ES-I3 (cell line): ENCODE results near the gene EXOSC10.
"Not testable (repeated sequence)": the region's sequence is repeated elsewhere in the genome, so short reads cannot be mapped to it uniquely, and the experiment has no call there.

ENCODE experiments used
- H3K36me3 ChIP-seq: 2 replicates; pipeline ENCODE4 v1.6.1; 2013; ENCODE audit warnings: mild to moderate bottlenecking, low read length, control low read depth, moderate library complexity; ENCODE audit not compliant: insufficient read depth
- H3K4me1 ChIP-seq: 2 replicates; pipeline ENCODE4 v1.6.1; 2013; ENCODE audit warnings: mild to moderate bottlenecking, control low read depth, low read length; ENCODE audit not compliant: insufficient read depth
- H3K9ac ChIP-seq: 2 replicates; pipeline ENCODE4 v1.6.1; 2013; ENCODE audit warnings: low read depth, mild to moderate bottlenecking, low read length, moderate library complexity
- H3K9me3 ChIP-seq: 2 replicates; pipeline ENCODE4 v1.6.1; 2013; ENCODE audit warnings: mild to moderate bottlenecking, low read length, moderate library complexity; ENCODE audit not compliant: control insufficient read depth, insufficient read depth

The EXOSC10 gene

DNA sequence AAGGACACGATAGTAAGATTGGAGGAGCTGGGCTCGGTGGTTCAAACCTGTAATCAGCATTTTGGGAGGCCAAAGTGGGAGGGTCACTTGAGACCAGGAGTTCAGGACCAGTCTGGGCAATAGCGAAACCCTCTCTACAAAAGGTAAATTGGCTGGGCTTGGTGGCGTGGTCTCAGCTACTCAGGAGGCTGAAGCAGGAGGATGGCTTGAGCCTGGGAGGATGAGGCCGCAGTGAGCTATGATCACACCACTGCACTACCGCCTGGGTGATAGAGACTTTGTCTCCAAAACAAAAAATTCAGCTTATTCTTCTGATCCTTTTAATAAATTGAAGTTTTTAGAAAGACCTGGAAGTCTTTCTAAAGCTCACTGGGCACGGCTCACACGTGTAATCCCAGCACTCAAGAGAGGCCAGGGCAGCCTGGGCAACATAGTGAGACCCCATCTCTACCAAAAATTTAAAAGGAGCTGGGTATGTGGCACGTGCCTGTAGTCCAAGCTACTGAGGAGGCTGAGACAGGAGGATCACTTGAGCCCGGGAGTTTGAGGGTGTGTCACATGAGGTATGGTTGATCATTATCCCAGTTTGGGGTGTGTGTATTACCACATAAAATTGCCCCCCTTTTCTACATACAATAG lies 67.9 kb downstream of the EXOSC10 start:
- H3K4me1 ChIP-seq, result no peaks in the 10 kb centered on the region
- H3K9ac ChIP-seq, result no peak overlapping the region
- no peaks in the 10 kb centered on the region for H3K9me3 ChIP-seq
- H3K36me3 ChIP-seq, result peaks cover 4% of the 10 kb centered on the region; the same call in 1 of the 2 replicates

DNA sequence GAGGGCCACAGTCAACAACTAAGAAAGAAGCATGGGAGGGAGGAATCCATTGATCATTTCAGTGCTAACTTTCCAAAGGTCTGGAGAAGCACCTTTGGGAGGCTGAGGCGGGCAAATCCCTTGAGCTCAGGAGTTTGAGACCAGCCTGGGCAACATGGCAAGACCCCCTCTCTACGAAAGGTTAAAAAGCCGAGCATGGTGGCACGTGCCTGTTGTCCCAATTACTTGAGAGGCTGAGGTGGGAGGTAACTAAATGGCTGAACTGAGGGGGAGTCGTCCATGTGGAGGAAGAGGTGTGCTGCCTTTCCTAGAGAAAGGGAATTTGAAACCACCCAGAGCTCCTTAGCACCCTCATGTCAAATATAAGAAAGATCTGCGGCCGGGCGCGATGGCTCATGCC lies 68.8 kb downstream of the EXOSC10 start:
- Histone ChIP-seq H3K36me3 (peaks cover 4% of the 10 kb centered on the region), H3K9me3 (no peaks in the 10 kb centered on the region), H3K4me1 (no peaks in the 10 kb centered on the region), H3K9ac (no peak overlapping the region)

DNA sequence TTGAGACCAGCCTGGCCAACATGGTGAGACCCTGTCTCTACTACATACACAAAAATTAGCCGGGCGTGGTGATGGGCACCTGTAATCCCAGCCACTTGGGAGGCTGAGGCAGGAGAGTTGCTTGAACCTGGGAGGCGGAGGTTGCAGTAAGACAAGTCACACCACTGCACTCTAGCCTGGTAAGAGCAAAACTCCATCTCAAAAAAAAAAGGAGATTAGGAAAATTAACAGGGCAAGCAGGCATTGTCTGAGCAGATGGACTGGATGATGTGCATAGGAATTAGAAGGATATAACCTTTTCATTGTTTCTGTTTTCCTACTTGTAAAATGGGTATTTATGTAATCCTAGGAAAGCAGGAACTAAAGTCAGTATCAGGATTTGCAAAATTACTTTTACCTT lies 71.7 kb downstream of the EXOSC10 start:
- no peaks in the 10 kb centered on the region for H3K9me3 ChIP-seq
- no peak overlapping the region for H3K9ac ChIP-seq
- H3K4me1 ChIP-seq, result no peaks in the 10 kb centered on the region
- H3K36me3 ChIP-seq, result peaks cover 15% of the 10 kb centered on the region

DNA sequence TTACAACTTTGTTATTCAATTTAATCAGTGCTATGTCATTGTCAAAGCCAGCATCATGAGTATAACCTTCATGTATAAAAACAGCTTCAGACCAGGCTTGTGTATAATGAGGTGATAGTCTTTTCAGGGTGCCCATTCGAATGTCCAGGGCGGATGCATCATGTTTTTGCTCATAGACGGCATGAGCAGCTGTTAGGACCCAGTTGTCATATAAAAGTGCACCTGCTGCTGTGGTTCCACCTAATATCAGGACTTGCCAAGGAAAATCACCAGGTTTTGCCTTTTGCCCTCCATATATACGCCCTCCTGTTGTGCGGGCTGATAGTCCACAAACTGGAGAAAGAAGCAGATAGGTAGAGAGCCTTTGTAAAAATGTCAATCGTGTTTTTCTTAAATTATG lies 72.4 kb downstream of the EXOSC10 start:
- H3K4me1 ChIP-seq, result no peaks in the 10 kb centered on the region
- H3K36me3 ChIP-seq, result peaks cover 17% of the 10 kb centered on the region
- no peak overlapping the region for H3K9ac ChIP-seq
- H3K9me3 ChIP-seq, result no peaks in the 10 kb centered on the region

DNA sequence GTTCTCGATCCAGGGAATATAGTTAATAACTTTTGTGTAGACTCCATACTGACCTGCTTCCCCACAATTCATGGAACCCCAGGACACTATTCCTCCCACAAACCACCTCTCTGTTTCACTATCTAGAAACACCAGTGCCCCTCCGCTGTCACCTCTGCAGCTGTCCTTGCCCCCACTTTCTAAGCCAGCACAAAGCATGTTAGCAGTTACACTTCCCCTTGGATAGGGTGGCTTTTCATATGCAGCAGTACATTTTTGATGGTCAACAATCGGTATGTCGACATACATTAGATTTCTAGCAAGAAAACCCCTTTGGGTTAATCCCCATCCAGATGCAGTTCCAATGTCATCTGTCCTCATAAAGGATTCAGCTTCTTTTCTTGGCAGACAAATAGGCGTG lies 72.8 kb downstream of the EXOSC10 start:
- Histone ChIP-seq H3K4me1 (no peaks in the 10 kb centered on the region), H3K9ac (no peak overlapping the region), H3K9me3 (no peaks in the 10 kb centered on the region), H3K36me3 (peaks cover 20% of the 10 kb centered on the region)

DNA sequence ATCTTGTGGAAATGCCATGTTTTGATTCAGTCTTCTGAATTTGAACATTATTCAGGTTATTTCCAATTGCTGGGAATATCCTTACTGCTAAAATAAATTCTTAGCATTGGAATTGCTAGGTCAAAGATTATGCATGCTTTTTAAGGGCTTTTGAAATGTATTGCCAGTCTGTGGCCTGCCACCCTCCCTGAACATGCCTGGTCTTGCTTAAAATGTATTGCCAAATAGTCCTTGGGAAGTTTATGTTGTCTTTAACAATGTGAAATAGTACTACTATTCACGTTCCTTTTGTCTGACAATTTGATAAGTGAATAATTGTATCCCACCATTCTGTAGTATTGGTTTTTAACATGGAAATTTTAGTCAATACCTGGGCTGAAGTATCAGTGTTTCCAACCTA lies 73.6 kb downstream of the EXOSC10 start:
- H3K36me3 ChIP-seq, result peaks cover 21% of the 10 kb centered on the region
- H3K4me1 ChIP-seq, result no peaks in the 10 kb centered on the region
- no peak overlapping the region for H3K9ac ChIP-seq
- H3K9me3 ChIP-seq, result no peaks in the 10 kb centered on the region

DNA sequence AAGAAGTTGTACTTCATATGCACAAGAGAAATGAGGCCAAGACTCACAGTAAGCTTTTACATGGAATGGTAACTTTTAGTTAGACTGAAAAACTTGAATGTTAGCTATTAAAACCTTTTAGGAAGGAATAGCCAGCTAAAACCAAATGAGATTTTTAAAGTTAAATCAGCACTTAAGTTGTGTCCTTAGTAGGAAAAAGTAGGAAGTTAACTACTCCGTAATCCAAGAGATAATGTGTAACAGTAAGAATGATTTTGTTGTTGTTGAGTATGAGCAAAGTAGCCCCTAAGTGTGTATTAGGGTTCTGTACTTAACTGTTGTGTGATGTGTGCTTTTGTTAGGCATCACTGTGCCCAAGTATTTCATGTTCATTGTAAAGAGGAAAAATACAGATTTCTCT lies 74.1 kb downstream of the EXOSC10 start:
- Histone ChIP-seq H3K36me3 (peaks cover 25% of the 10 kb centered on the region), H3K4me1 (no peaks in the 10 kb centered on the region), H3K9me3 (no peaks in the 10 kb centered on the region), H3K9ac (no peak overlapping the region)

DNA sequence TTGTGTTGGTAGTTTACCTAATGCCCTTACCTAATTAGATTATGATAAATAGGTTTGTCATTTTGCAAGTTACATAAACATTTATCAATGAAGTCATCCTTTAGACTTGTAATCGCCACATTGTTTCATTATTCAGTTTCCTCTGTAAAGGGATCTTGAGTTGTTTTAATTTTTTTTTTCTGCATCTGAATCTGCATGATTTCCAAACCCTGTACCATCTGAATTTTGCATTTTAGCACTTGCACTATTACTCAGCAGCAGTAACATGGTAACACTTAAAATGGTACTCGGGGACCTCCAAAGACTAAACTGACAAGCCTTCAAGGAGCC lies 74.8 kb downstream of the EXOSC10 start:
- H3K9me3 ChIP-seq, result no peaks in the 10 kb centered on the region
- H3K36me3 ChIP-seq, result peaks cover 30% of the 10 kb centered on the region
- H3K4me1 ChIP-seq, result no peaks in the 10 kb centered on the region
- H3K9ac ChIP-seq, result no peak overlapping the region

DNA sequence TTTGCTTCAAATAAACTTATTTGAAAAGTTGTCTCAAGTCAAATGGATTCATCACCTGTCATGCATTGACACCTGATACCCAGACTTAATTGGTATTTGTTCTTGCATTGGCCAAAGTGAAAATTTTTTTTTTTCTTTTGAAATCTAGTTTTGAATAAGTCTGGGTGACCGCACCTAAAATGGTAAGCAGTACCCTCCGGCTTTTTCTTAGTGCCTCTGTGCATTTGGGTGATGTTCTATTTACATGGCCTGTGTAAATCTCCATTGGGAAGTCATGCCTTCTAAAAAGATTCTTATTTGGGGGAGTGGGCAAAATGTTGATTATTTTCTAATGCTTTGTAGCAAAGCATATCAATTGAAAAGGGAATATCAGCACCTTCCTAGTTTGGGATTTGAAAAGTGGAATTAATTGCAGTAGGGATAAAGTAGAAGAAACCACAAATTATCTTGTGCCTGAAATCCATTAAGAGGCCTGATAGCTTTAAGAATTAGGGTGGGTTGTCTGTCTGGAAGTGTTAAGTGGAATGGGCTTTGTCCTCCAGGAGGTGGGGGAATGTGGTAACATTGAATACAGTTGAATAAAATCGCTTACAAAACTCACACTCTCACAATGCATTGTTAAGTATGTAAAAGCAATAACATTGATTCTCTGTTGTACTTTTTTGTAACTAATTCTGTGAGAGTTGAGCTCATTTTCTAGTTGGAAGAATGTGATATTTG lies 75.4 kb downstream of the EXOSC10 start:
- Histone ChIP-seq H3K9me3 (no peaks in the 10 kb centered on the region), H3K9ac (no peak overlapping the region), H3K4me1 (no peaks in the 10 kb centered on the region), H3K36me3 (peaks cover 29% of the 10 kb centered on the region)

DNA sequence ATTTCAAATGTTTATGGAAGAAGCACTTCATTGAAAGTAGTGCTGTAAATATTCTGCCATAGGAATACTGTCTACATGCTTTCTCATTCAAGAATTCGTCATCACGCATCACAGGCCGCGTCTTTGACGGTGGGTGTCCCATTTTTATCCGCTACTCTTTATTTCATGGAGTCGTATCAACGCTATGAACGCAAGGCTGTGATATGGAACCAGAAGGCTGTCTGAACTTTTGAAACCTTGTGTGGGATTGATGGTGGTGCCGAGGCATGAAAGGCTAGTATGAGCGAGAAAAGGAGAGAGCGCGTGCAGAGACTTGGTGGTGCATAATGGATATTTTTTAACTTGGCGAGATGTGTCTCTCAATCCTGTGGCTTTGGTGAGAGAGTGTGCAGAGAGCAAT lies 76.5 kb downstream of the EXOSC10 start:
- H3K4me1 ChIP-seq, result no peaks in the 10 kb centered on the region
- no peak overlapping the region for H3K9ac ChIP-seq
- no peaks in the 10 kb centered on the region for H3K9me3 ChIP-seq
- peaks cover 36% of the 10 kb centered on the region for H3K36me3 ChIP-seq

DNA sequence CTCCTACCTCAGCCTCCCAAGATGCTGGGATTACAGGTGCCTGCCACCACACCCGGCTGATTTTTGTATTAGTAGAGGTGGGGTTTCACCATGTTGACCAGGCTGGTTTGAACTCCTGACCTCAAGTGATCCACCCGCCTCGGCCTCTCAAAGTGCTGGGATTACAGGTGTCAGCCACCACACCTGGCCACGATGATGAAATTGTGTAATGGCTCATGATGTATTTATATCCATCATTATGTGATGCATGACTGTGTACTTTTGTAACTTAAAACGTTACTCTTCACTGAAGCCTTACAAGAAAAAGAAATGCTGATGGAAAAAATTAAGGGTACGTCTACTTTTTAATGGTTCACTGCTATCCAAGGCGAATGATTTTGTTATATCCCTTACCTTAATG lies 79.7 kb downstream of the EXOSC10 start:
- H3K36me3 ChIP-seq, result peaks cover 49% of the 10 kb centered on the region
- H3K9me3 ChIP-seq, result no peaks in the 10 kb centered on the region
- no peak overlapping the region for H3K9ac ChIP-seq
- H3K4me1 ChIP-seq, result no peaks in the 10 kb centered on the region

DNA sequence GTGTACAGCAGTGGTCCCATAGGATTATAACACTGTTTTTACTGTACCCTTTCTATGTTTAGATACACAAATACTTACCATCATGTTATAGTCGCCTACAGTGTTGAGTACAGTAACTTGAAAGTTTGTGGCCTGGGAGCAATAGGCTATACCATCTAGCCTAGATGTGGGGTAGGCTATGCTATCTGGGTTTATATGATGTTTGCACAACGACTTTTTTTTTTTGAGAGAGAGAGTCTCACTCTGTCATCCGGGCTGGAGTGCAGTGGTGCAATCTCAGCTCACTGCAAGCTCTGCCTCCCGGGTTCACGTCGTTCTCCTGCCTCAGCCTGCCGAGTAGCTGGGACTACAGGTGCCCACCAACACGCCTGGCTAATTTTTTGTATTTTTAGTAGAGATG lies 80.3 kb downstream of the EXOSC10 start:
- not testable (repeated sequence) for H3K4me1 ChIP-seq, H3K9ac ChIP-seq, H3K9me3 ChIP-seq
- H3K36me3 ChIP-seq, result peaks cover 51% of the 10 kb centered on the region
